Thoracic aorta (tissue), 2 donors: ENCODE data around the gene TAS2R9. TPM values are rescaled to one million over a fixed set of nuclear protein-coding genes. Genes with fewer than 3 reads are reported as not detected.

Experiments used
- ATAC-seq: fragments of 150-250 bp; one replicate; pipeline ENCODE4 v1.8.0; 2017; ENCODE audit warnings: low read depth; ENCODE audit not compliant: insufficient number of reproducible peaks, low FRiP score
- DNase-seq: peaks from one replicate; pipeline ENCODE4 v3.0.0-alpha.2; 2020; ENCODE audit warnings: low spot score
- H3K27ac ChIP-seq, 2 donors: fragments of 200-600 bp; sonication (generic); 1 replicate in 1 of 2; 2 replicates in 1 of 2; pipeline ENCODE4 v1.5.1; 2016; ENCODE audit warnings: mild to moderate bottlenecking in 2 of 2, moderate library complexity in 2 of 2
- H3K27me3 ChIP-seq: fragments of 200-600 bp; sonication (generic); replicated peaks from 2 replicates; pipeline ENCODE4 v1.6.0; 2016; ENCODE audit warnings: mild to moderate bottlenecking; ENCODE audit not compliant: insufficient read depth
- H3K36me3 ChIP-seq: fragments of 200-600 bp; sonication (generic); one replicate; pipeline ENCODE4 v1.5.1; 2016
- H3K4me1 ChIP-seq, 2 donors: fragments of 200-600 bp; sonication (generic); 1 replicate in 1 of 2; 2 replicates in 1 of 2; pipeline versions ENCODE4 v1.5.1 to v1.6.0; 2016; ENCODE audit warnings: low read depth in 2 of 2, mild to moderate bottlenecking in 1 of 2; ENCODE audit not compliant: control insufficient read depth in 1 of 2
- H3K4me3 ChIP-seq: fragments of 200-600 bp; sonication (generic); 2 replicates; pipeline ENCODE4 v1.5.1; 2016; ENCODE audit warnings: mild to moderate bottlenecking
- H3K9me3 ChIP-seq: fragments of 200-600 bp; sonication (generic); 2 replicates; pipeline ENCODE4 v1.5.1; 2016
- CTCF ChIP-seq: fragments of 200-600 bp; sonication (generic); IDR thresholded peaks from one replicate; pipeline ENCODE4 v1.5.1; 2019; ENCODE audit warnings: antibody characterized with exemption
- total RNA-seq, 2 donors: library from RNA; depleted of rRNA; stranded (reverse); fragments of >200 nt; gene quantifications; one replicate each; pipeline versions ENCODE4 v1.1.0 to v1.2.3, GENCODE V29; 2016

TAS2R9 gene, protein sequence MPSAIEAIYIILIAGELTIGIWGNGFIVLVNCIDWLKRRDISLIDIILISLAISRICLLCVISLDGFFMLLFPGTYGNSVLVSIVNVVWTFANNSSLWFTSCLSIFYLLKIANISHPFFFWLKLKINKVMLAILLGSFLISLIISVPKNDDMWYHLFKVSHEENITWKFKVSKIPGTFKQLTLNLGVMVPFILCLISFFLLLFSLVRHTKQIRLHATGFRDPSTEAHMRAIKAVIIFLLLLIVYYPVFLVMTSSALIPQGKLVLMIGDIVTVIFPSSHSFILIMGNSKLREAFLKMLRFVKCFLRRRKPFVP
- total RNA-seq = not detected

DNA sequence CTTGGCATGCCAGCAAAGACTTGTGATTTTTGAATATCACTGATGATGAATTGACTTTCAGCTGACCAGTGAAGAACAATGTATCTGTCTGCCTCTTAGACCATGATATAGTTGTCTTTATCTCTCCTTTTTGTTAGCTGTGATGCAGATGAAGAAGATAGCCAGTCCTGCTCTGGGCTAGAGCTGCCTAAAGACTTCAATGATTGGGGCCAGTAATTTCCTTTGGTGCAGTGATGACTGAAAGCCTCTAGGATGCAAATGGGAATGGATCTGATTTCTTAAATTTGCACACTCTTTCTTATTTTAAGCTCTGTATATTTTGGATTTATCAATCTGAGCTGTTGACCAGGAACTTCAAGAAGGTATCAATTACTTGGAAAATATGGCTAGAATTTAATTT, at the start of gene TAS2R9:
TAS2R9 (minus strand) TSS at position 101 of the 400 bp plus-strand sequence; CDS start at position 8, 93 bp downstream.
- DNase-seq (no peak), ATAC-seq (no peak)
- H3K4me1 ChIP-seq = no peaks in the 10 kb centered on the region
- no peak within 1 kb of the TSS for H3K27ac ChIP-seq
- no peaks in the 10 kb centered on the region for H3K27me3 ChIP-seq
- H3K36me3 ChIP-seq = no peaks in the 10 kb centered on the region
- no peaks in the 10 kb centered on the region for H3K9me3 ChIP-seq
- no peak within 1 kb of the TSS for H3K4me3 ChIP-seq
- no peak for TF ChIP-seq CTCF

GRCh38 chr12:10855807-10856206, 45.8 kb upstream of the TAS2R9 start:
- DNase-seq = no peak
- H3K4me3 ChIP-seq = no peak overlapping the region
- no peak for ATAC-seq
- TF ChIP-seq CTCF = no peak
- no peaks in the 10 kb centered on the region for H3K36me3 ChIP-seq
- H3K27ac ChIP-seq = no peak overlapping the region
- H3K27me3 ChIP-seq = no peaks in the 10 kb centered on the region
- H3K4me1 ChIP-seq = peaks cover 0 to 6% of the 10 kb centered on the region in 2 donors
- H3K9me3 ChIP-seq = peaks cover 8% of the 10 kb centered on the region

DNA sequence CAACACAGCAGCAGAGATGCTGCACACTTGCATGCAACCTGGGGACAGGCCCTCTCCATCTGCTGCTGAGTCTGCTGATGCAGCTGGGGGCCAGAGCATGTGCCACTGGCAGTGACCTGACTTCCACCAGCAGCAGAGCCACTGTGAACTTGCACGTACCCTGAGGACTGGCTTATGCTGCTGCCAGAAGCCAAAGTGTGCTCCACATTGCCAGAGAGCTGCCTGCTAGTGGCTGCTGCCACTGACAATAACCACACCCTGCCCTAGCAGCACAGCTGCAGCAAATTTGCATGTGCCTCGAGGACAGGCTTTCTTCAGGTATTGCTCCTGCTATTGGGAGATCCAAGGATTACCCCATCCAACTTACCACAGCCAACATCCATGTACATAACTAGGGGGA, 43.8 kb upstream of the TAS2R9 start:
- DNase-seq = no peak
- no peak for ATAC-seq
- no peaks in the 10 kb centered on the region for H3K27me3 ChIP-seq

DNA sequence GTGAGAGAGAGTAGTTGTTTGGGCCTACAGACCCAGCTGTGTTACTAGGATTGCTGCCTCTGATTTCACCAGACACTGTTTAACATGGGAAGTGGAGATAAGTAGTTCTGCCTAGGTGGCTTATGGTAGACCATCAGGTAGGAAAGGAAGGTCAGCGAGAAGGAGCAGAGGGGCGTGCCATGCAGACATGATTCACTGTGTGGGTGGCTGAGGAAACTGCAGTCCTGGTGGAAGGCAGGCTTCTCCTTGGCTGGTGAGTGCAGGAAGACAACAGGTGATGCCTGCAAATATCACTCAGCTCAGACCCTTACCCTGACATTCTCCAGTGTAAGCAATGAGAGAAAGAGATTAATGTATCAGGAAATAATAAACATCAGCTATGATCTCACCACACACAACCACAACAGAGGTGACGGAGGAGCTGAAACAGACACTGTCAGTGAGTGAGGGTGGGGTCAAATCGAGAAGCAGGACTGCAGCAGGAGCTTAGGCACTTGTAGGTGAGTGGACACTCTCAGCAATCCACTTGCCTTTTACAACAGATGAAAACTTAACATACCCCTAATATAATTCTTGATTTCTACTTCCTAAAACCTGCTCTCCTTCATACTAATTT, 41.4 kb upstream of the TAS2R9 start:
- no peak for TF ChIP-seq CTCF
- DNase-seq (no peak), ATAC-seq (no peak)
- peaks cover 8% of the 10 kb centered on the region for H3K36me3 ChIP-seq
- H3K27ac ChIP-seq = no peak overlapping the region
- peaks cover 0 to 6% of the 10 kb centered on the region in 2 donors for H3K4me1 ChIP-seq
- H3K4me3 ChIP-seq = no peak overlapping the region
- peaks cover 7% of the 10 kb centered on the region for H3K9me3 ChIP-seq
- no peaks in the 10 kb centered on the region for H3K27me3 ChIP-seq

More for the DNA sequence above, 43.8 kb upstream of the TAS2R9 start:
- Histone ChIP-seq H3K9me3 (peaks cover 8% of the 10 kb centered on the region), H3K27ac (no peak overlapping the region), H3K4me1 (peaks cover 0 to 6% of the 10 kb centered on the region in 2 donors), H3K4me3 (no peak overlapping the region), H3K36me3 (no peaks in the 10 kb centered on the region)
- no peak for TF ChIP-seq CTCF

- DNase-seq = no peak
- Histone ChIP-seq H3K27ac (no peak within 1 kb of the TSS), H3K4me1 (peaks cover 0 to 6% of the 10 kb centered on the region in 2 donors), H3K4me3 (no peak within 1 kb of the TSS), H3K9me3 (no peaks in the 10 kb centered on the region), H3K36me3 (peaks cover 8% of the 10 kb centered on the region), H3K27me3 (no peaks in the 10 kb centered on the region)
- no peak for ATAC-seq
- no peak for TF ChIP-seq CTCF
Observed at GRCh38 chr12:10849425-10849878, 39.5 kb upstream of the TAS2R9 start, which contains the start of gene PRR4. Gene PRR4 (minus strand): TSS chr12:10849475. CDS start chr12:10849437, 38 bp downstream.
